Omental fat pad (tissue), 4 donors: Measurements from ENCODE around the gene PLAC9. TPM values are rescaled to one million over a fixed set of nuclear protein-coding genes. Genes with fewer than 3 reads are reported as not detected.
A peak's percentile ranks its signal among the peaks of the same experiment; 100 is the strongest.
"Not testable (repeated sequence)": the region's sequence is repeated elsewhere in the genome, so short reads cannot be mapped to it uniquely, and the experiment has no call there.

Source experiments
- ATAC-seq: fragments of 150-250 bp; one replicate; pipeline ENCODE4 v1.9.1; 2016; ENCODE audit warnings: mild to moderate bottlenecking, moderate library complexity; ENCODE audit not compliant: low FRiP score
- DNase-seq: peaks from one replicate; pipeline ENCODE4 v3.0.0-alpha.2; 2019; ENCODE audit warnings: low spot score
- total RNA-seq, 4 donors: library from RNA; depleted of rRNA; stranded (reverse); fragments of >200 nt; gene quantifications; one replicate each; pipeline ENCODE4 v1.1.0, GENCODE V29; 2016
- TF ChIP-seq, protein P1 (sequence below), 3 donors: fragments of 450-650 bp; IDR thresholded peaks; one replicate each; pipeline ENCODE4 v1.5.1; 2016 to 2017; ENCODE audit warnings: antibody characterized with exemption in 3 of 3, mild to moderate bottlenecking in 3 of 3, moderate library complexity in 2 of 3

Gene PLAC9
- total RNA-seq, 4 donors from 2014 or later, result 18.0 to 116 (median 20.8) TPM

GRCh38 chr10:80139265-80139664 is 6.7 kb downstream of the PLAC9 start:
- TF ChIP-seq, protein P1, sequence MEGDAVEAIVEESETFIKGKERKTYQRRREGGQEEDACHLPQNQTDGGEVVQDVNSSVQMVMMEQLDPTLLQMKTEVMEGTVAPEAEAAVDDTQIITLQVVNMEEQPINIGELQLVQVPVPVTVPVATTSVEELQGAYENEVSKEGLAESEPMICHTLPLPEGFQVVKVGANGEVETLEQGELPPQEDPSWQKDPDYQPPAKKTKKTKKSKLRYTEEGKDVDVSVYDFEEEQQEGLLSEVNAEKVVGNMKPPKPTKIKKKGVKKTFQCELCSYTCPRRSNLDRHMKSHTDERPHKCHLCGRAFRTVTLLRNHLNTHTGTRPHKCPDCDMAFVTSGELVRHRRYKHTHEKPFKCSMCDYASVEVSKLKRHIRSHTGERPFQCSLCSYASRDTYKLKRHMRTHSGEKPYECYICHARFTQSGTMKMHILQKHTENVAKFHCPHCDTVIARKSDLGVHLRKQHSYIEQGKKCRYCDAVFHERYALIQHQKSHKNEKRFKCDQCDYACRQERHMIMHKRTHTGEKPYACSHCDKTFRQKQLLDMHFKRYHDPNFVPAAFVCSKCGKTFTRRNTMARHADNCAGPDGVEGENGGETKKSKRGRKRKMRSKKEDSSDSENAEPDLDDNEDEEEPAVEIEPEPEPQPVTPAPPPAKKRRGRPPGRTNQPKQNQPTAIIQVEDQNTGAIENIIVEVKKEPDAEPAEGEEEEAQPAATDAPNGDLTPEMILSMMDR (IDR thresholded peaks at IDR 0.05), result no peak

DNA sequence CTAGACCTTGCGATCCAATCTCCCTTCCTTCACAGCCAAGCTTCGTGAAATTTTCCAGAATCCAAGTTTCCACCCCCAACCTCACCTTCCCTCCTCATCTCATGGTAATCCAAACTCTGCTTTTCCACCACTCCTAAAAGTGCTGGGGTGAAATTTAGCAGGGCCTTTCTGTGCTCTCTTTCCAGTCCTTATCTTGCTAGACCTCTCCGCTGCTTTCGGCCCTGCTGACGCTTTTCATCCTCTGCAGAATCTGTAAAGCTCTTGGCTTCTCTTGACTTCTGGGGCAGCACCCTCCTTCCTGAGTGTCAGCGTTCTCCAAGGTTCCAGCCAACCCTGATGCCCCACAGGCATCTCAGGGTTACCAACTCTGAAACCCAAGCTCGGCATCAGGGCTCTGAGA is 7.7 kb downstream of the PLAC9 start:
- DNase-seq (no peak), ATAC-seq (no peak)
- TF ChIP-seq, protein P1 (IDR thresholded peaks at IDR 0.05), result no peak

More at GRCh38 chr10:80139265-80139664, 6.7 kb downstream of the PLAC9 start:
- no peak for ATAC-seq
- DNase-seq, result no peak

DNA sequence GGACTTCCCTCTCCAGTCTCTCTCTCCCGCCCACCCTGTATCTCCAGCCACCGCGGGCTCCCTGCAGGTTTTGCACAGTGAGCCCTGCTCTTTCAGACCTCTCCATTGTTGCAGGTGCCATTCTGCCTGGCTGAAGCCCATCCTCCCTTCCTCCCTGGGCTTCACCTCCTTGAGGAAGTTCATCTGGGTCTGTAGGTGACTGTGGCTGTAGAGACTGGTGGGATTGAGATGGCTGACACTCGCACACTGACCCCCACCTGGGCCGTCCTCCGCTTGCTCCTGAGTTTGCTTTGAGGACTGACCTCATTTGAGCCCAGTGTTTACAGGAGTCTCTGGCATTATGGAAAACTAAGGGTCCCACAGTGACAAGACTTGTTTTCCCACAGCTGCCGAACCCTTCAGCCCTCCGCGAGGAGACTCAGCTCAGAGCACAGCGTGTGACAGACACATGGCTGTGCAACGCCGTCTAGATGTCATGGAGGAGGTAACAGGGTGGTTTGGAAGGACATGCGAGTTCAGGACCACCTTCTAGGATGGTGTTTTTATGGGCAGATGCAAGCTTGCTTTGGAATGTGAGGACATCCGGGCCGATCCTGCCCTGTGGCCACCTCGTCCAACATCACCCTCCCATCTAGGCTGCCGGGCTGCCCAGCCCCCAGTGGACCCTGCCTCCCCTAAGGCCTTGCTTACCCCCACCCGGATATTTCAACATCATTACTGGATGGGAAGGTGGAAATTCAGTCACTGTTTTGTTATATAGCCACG is 9.3 kb downstream of the PLAC9 start:
- ATAC-seq, result no peak
- DNase-seq, result no peak
- TF ChIP-seq, protein P1 (IDR thresholded peaks at IDR 0.05), result no peak

- DNase-seq (no peak), ATAC-seq (peak; percentile 33)
- TF ChIP-seq, protein P1 (IDR thresholded peaks at IDR 0.05), result no peak
Observed at GRCh38 chr10:80144067-80144695, 11.7 kb downstream of the PLAC9 start.

DNA sequence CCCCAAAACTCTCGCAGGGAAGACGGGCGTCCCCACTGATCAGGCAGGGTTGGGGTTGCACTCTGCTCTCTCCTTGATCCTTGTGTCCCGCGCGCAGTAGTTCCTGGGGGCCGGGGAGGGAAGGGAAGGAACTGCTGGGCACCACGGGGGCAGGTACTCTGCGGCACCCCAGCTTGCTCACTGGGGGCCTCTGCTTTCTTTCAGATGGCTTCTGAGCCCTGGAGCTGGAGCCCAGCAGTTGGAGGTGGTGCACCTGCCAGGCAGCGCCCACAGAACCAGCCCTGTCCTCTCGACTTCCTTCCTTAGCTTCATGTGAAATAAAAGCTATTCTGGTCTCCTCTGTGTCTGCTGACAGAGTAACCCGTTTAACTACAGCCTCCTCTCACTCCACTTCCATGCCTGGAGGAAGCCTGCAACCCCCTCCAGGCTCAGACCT is 12.2 kb downstream of the PLAC9 start:
- TF ChIP-seq, protein P1 (IDR thresholded peaks at IDR 0.05), result no peak
- DNase-seq, result peak; percentile 16
- ATAC-seq, result peak; percentile 6

DNA sequence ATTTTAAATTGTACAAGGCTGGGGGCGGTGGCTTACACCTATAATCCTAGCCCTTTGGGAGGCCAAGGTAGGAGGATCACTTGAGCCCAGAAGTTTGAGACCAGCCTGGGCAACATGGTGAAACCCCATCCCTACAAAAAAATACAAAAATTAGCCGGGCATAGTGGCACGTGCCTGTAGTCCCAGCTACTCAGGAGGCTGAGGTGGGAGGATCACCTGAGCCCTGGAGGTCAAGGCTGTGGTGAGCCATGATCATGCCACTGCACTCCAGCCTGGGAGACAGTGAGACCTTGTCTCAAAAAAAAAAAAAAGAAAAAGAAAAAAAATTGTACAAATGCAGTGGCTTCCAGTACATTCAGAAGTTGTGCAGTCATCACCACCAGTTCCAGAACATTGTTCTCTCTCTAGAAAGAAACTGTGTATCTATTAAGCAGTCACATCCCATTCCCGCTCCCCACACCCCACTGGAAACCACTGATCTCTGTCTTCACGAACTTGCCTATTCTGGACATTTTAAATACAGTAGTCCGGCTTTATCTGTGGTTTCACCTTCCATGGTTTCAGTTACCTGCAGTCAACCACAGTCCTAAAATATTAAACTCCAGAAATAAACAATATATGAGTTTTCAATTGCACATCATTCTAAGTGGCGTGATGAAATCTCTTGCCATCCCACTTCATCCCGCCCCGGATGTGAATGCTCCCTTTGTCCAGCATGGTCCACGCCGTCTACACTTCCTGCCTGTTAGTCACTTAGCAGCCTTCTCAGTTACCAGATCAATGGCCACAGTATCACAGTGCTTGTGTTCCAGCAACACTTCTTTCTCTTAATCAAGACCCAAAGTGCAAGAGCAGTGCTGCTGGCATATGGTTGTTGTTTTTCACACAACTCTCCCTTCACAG is 13.1 kb downstream of the PLAC9 start:
- peak; percentile 1 for DNase-seq
- ATAC-seq, result not testable (repeated sequence)

DNA sequence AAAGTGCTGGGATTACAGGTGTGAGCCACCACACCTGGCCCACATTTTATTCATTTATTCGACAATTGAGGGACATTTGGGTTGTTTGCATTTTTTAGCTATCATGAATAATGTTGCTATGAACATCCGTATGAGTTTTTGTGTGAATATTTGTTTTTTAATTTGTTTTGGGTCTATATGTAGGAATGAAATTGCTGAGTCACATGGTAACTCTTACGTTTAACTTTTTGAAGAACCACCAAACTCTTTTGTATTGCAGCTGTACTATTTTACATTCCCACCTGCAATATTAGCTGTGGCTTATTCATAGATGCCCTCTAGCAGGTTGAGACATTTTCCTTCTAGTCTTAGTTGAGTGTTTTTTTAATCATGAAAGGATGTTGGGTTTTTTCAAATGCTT is 14.4 kb downstream of the PLAC9 start:
- ATAC-seq (no peak), DNase-seq (no peak)
- TF ChIP-seq, protein P1 (IDR thresholded peaks at IDR 0.05), result no peak
